Activated CD4-positive, alpha-beta memory T cell treated with anti-CD3 and anti-CD28 coated beads for 36 hours (primary cell): ENCODE measurements around the gene BCL7B. TPM values are rescaled to one million over a fixed set of nuclear protein-coding genes. Genes with fewer than 3 reads are reported as not detected.
"Not testable (repeated sequence)": the region's sequence is repeated elsewhere in the genome, so short reads cannot be mapped to it uniquely, and the experiment has no call there.

ENCODE experiments used
- CTCF ChIA-PET: fragments of 350-600 bp; sonication (Branson Sonifier 250); formaldehyde crosslinking; loops from one replicate; lab custom pipeline; 2021; ENCODE audit warnings: antibody characterized with exemption, inconsistent platforms; lab: Charles Lee
- POLR2A ChIA-PET: fragments of 350-600 bp; sonication (Branson Sonifier 250); formaldehyde crosslinking; loops from one replicate; lab custom pipeline; 2021; ENCODE audit warnings: antibody characterized with exemption; lab: Charles Lee
- DNase-seq: peaks from one replicate; pipeline ENCODE4 v3.0.0-alpha.2; 2020
- H3K27ac Mint-ChIP-seq: one replicate; pipeline ENCODE4 v1.8.0; 2021; ENCODE audit warnings: mixed read lengths
- H3K27me3 Mint-ChIP-seq: one replicate; pipeline ENCODE4 v1.8.0; 2021; ENCODE audit warnings: mixed read lengths
- H3K36me3 Mint-ChIP-seq: one replicate; pipeline ENCODE4 v1.8.0; 2021; ENCODE audit warnings: mixed read lengths
- H3K4me1 Mint-ChIP-seq: one replicate; pipeline ENCODE4 v1.8.0; 2021; ENCODE audit warnings: low read depth, mixed read lengths
- H3K4me3 Mint-ChIP-seq: one replicate; pipeline ENCODE4 v1.8.0; 2021; ENCODE audit warnings: mild to moderate bottlenecking, mixed read lengths
- H3K9me3 Mint-ChIP-seq: one replicate; pipeline ENCODE4 v1.8.0; 2021; ENCODE audit warnings: mixed read lengths
- intact Hi-C: fragments of 100-400 bp; cut with micrococcal nuclease; formaldehyde crosslinking; loops from one replicate; pipeline ENCODE4 v1.15.1; 2023
- total RNA-seq, 2 experiments: library from RNA; stranded (reverse); gene quantifications; one replicate each; pipeline ENCODE4 v1.2.3, GENCODE V29; 2021

BCL7B gene
- total RNA-seq, 2 experiments from 2014 or later, result 48.0 to 50.3 TPM

DNA sequence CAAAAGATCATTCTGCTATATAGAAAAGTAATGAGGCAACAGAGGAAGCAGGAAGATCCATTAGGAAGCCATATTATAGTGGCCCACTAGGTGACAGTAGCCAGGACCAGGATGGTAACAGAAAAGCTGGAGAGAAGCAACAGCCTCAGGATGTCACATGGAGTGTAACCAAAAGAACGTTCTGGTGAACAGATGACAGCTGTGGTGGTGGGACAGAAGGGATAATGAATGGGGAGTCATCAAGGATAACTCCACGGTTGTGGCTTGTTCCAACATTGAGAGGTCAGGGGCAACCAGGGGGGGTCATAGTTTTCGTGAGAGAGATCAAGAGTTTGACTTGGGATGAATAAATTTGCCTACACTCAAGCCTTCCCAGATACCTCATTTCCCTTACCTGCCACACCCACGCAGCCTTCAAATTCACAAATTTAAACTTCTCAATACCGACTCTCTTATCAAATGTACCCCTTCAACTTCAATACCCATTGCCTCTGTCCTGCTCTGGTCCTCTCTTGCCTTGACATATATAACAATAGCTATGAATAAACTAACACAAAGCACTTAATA, 11.6 kb upstream of the BCL7B start:
- Mint-ChIP-seq H3K27ac (no peak overlapping the region), H3K9me3 (no peaks in the 10 kb centered on the region), H3K27me3 (no peaks in the 10 kb centered on the region), H3K36me3 (peaks cover 34% of the 10 kb centered on the region), H3K4me1 (peaks cover 23% of the 10 kb centered on the region), H3K4me3 (no peak overlapping the region)
- no peak for DNase-seq
- intact Hi-C loops, result no loop called here
- POLR2A ChIA-PET, result no interaction called here
- CTCF ChIA-PET, result interaction anchor here (1.1 kb wide), 2 partner anchors 9 to 17 kb away, joined by 3 read pairs; no protein-coding TSS in a partner anchor

DNA sequence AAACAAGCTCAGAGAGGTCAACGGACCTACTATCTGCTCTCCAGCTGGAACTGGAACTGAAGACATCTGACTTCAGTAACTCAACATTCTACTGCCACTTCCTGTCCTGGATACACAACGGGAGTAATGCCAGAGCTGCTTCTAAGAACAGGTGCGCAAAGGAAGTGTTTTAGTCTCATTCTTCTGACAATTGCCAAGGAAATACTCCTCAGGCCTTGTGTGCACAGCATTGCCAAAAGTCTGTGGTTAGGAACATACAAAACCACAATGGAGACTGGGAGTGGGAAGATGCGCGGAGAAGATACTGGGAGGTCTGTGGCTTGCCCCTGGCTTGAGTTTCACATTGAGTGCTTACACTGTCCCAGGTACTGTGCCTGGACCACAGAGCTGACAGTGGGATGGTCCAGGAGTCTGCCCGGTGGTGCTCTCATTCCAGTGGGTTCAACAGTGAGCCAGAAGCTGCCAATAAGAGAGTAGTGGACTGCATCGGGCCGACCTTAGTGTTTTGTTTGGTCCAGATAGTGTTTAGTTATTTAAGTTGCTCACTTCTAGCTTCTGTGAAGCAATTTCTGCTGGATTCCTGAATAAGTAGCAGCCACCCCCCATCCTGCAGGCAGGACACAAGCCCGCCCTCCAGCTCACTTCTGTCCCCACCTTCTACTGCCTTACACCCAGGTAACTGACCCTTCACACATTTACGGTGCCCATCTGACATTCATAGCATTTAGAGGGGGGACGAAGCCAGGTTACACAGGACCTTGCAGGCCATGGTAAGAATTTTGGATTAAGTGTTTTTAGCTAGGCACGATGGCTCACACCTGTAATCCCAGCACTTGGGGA, 10.6 kb upstream of the BCL7B start:
- Mint-ChIP-seq H3K36me3 (peaks cover 27% of the 10 kb centered on the region), H3K4me3 (no peak overlapping the region), H3K27me3 (no peaks in the 10 kb centered on the region), H3K4me1 (peaks cover 23% of the 10 kb centered on the region), H3K9me3 (no peaks in the 10 kb centered on the region), H3K27ac (no peak overlapping the region)
- CTCF ChIA-PET, result interaction anchor here (1.1 to 1.5 kb wide), 2 partner anchors 16 to 39 kb away, joined by 3 to 6 read pairs; no protein-coding TSS in a partner anchor
- DNase-seq, result no peak
- POLR2A ChIA-PET, result interaction anchor here (1.8 kb wide), 1 partner anchor 9 kb away, joined by 9 read pairs; the partner anchor contains the start of gene TBL2
- intact Hi-C loops, result no loop called here

DNA sequence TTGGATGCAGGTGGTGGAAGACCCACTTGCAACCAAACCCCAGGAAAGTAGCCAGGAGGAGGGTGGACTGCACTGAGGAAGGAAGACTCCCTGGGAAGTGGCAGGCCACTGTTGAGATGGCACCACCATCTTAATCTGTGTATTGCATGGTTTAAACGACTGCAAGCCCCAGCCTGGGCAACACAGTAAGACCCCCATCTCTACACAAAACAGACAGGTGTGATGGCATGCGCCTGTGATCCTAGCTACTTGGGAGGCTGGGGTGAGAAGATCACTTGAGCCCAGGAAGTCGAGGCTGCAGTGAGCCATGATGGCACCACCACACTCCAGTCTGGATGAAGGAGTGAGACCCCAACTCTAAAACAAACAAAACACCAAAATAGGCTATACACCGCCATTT, 9.7 kb upstream of the BCL7B start:
- Mint-ChIP-seq H3K27me3 (no peaks in the 10 kb centered on the region), H3K9me3 (no peaks in the 10 kb centered on the region), H3K4me3 (no peak overlapping the region), H3K27ac (no peak overlapping the region), H3K4me1 (peaks cover 23% of the 10 kb centered on the region), H3K36me3 (peaks cover 21% of the 10 kb centered on the region)
- ChIA-PET POLR2A (interaction anchor here (1.8 kb wide), 1 partner anchor 10 kb away, joined by 9 read pairs; the partner anchor contains the start of gene TBL2), CTCF (interaction anchor here (1.5 kb wide), 1 partner anchor 40 kb away, joined by 6 read pairs; no protein-coding TSS in a partner anchor)
- DNase-seq, result no peak
- intact Hi-C loops, result no loop called here

DNA sequence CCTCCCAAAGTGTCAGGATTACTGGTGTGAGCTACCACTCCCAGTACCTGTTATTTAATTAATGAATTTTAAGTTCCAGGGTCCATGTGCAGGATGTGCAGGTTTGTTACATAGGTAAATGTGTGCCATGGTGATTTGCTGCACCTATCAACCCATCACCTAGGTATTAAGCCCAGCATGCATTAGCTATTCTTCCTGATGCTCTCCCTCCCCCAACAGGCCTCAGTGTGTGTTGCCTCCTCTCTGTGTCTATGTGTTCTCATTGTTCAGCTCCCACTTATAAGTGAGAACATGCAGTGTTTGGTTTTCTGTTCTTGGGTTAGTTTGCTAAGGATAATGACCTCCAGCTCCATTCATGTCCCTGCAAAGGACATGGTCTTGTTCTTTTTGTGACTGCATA, 8.9 kb upstream of the BCL7B start:
- intact Hi-C loops, H3K27ac Mint-ChIP-seq, H3K9me3 Mint-ChIP-seq, DNase-seq, H3K27me3 Mint-ChIP-seq: not testable (repeated sequence)
- peak overlapping the region; percentile 64 for H3K4me3 Mint-ChIP-seq
- POLR2A ChIA-PET, result interaction anchor here (1.1 to 1.4 kb wide), 4 partner anchors 9 to 47 kb away, joined by 3 to 6 read pairs (median 5); partner anchors contain the start of genes BAZ1B, BCL7B and TBL2
- peaks cover 16% of the 10 kb centered on the region for H3K36me3 Mint-ChIP-seq
- CTCF ChIA-PET, result interaction anchor here (1.3 kb wide), 1 partner anchor 9 kb away, joined by 4 read pairs; no protein-coding TSS in a partner anchor
- H3K4me1 Mint-ChIP-seq, result peaks cover 23% of the 10 kb centered on the region

DNA sequence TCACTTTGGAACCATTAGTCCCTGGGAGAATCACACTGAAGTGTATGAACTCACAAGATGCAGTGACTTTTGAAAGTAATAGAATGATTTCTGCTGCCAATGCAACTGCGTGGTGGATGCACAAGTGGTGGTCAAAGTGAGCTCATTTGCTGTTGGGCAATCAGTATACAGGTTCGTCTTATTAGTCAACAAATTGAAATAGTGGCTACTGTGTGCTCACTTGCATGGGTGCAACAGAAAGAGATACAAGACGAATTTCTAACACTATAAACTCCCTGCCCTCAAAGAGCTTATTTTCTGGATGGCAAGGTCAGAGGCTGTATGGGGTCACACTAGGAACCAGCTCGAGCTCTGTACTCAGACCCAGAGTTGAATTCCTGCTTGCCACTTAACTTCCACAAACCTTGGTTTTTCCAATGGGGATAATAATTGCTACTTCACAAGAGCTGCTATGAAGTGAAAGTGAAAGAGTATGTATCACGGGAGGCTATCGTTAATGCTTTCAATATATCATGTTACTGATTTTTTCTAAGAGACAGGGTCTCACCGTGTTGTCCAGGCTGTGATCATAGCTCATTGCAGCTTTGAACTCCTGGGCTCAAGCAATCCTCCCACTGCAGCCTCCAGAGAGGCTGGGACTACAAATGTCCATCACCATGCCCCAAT, 8.3 kb upstream of the BCL7B start:
- ChIA-PET POLR2A (interaction anchor here (1.1 to 1.4 kb wide), 4 partner anchors 8 to 46 kb away, joined by 3 to 6 read pairs (median 5); partner anchors contain the start of genes BAZ1B, BCL7B and TBL2), CTCF (interaction anchor here (0.9 to 1.3 kb wide), 2 partner anchors 9 to 12 kb away, joined by 4 read pairs; partner anchors contain the start of gene TBL2)
- H3K4me1 Mint-ChIP-seq, result peaks cover 23% of the 10 kb centered on the region
- no peaks in the 10 kb centered on the region for H3K27me3 Mint-ChIP-seq
- no peaks in the 10 kb centered on the region for H3K9me3 Mint-ChIP-seq
- peaks cover 11% of the 10 kb centered on the region for H3K36me3 Mint-ChIP-seq
- H3K4me3 Mint-ChIP-seq, result peak overlapping the region; percentile 64
- H3K27ac Mint-ChIP-seq, result no peak overlapping the region
- intact Hi-C loops, result no loop called here
- DNase-seq, result no peak

DNA sequence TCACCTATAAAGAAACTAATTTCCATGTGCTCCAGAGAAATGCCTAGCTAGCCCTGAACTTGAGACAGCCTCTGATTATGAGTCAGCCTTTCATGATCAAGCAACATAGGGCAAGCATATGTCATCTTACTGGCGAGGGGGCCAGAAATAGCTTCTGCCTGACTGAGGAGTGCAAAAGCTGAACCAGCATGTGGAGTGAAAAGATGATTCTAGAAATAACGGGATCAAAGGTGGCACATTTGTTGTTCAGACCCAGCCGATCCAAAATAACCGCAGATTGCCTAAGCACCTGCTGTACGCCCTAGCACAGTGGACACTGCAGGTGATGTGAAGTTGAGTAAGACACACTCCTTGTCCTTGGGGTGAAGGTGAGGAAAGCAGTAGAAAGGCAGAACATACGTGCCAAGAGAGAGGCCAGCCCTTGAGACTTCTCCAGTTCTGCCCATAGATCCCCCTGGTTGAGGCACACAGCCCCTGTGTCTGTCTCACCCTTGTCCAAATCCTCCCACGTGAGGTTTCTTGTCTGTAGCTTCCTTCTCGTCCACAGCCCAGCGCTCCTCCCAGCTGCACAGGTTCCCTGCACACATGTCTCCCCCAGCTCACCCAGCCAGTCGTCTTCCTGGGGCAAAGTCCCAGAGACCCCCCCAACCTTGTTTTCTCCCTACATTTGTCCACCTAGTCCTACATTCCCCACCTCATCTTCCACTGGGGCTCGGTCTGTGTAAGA, 2.8 kb upstream of the BCL7B start:
- Mint-ChIP-seq H3K36me3 (no peaks in the 10 kb centered on the region), H3K4me3 (no peak overlapping the region), H3K4me1 (peaks cover 23% of the 10 kb centered on the region), H3K27ac (no peak overlapping the region), H3K27me3 (peaks cover 2% of the 10 kb centered on the region), H3K9me3 (no peaks in the 10 kb centered on the region)
- ChIA-PET CTCF (interaction anchor here (0.8 to 0.9 kb wide), 2 partner anchors 10 to 18 kb away, joined by 3 to 5 read pairs; partner anchors contain the start of gene TBL2), POLR2A (interaction anchor here (1.4 to 1.8 kb wide), 2 partner anchors 18 to 38 kb away, joined by 5 to 17 read pairs; partner anchors contain the start of genes BAZ1B and TBL2)
- intact Hi-C loops, result no loop called here
- peak; percentile 43 for DNase-seq

DNA sequence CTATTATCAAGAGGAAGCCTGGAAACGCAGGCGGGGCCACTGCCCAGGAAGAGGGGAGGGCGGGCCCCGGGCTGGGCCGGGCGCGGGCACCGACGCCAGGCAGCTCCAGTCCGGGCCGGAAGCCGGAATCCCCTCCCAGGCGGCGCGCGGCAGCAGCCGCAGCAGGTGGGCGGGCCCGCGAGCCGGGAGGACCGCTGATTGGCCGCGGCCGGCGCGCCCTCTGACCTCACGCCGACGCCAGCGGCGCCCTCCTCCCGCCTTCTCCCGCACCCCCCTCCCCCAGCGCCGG, 438 bp downstream of the BCL7B start:
- ChIA-PET POLR2A (interaction anchor here (1.2 to 4.1 kb wide), 6 partner anchors 9 to 38 kb away, joined by 3 to 32 read pairs (median 6); partner anchors contain the start of genes BAZ1B and TBL2), CTCF (interaction anchor here (0.7 to 1.0 kb wide), 3 partner anchors 37 to 178 kb away, joined by 3 to 4 read pairs (median 4); no protein-coding TSS in a partner anchor)
- H3K4me1 Mint-ChIP-seq, result peaks cover 34% of the 10 kb centered on the region
- peaks cover 2% of the 10 kb centered on the region for H3K27me3 Mint-ChIP-seq
- peak; percentile 95 for DNase-seq
- intact Hi-C loops, result loop anchor here (1.0 to 2.0 kb wide), 2 partner anchors 21 to 34 kb away; partner anchors contain the start of genes BAZ1B and TBL2
- no peaks in the 10 kb centered on the region for H3K9me3 Mint-ChIP-seq
- H3K36me3 Mint-ChIP-seq, result peaks cover 5% of the 10 kb centered on the region
- peak overlapping the region; percentile 91 for H3K27ac Mint-ChIP-seq
- peak overlapping the region; percentile 79 for H3K4me3 Mint-ChIP-seq

DNA sequence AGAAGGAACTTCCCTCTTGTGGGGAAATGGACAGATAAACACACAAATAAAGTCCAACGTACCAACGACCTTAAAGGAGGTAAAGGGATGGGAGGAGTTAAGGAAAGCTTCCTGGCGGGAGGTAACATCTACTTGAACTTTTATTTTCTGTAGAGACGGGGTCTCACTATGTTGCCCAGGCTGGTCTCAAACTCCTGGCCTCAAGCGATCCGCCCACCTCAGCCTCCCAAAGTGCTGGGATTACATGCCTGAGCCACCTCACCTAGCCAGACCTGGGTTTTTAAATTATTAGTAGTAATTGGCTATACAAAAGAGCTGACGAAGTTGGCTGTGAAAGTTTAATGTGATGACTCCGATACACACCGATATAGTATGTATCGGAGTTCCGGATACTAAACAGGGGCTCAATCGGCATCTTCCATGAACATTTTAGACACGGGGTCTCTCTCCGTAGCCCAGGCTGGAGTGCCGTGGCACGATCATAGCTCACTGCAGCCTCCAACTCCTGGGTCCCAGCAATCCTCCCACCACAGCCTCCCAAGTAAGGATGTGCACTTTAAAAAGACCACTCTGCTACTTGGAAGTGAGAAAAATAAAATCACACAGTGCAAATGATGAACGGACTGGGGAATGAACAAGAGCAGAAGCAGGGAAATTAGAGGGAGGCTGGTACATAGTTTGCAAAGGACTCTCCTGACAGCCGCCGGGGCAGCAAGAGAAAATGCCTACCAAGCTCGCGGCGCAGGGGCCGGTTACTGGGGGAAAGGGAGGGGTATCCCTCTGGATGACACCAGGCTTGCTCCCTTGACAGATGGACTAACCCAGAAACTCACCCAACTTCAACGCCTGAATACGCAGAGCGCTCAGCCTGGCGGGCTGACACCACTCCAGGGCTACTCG, 1.0 kb downstream of the BCL7B start:
- CTCF ChIA-PET, result interaction anchor here (0.7 to 1.3 kb wide), 4 partner anchors 36 to 178 kb away, joined by 3 to 4 read pairs (median 4); no protein-coding TSS in a partner anchor
- intact Hi-C loops, result loop anchor here (1.0 to 2.0 kb wide), 2 partner anchors 22 to 34 kb away; partner anchors contain the start of genes BAZ1B and TBL2

DNA sequence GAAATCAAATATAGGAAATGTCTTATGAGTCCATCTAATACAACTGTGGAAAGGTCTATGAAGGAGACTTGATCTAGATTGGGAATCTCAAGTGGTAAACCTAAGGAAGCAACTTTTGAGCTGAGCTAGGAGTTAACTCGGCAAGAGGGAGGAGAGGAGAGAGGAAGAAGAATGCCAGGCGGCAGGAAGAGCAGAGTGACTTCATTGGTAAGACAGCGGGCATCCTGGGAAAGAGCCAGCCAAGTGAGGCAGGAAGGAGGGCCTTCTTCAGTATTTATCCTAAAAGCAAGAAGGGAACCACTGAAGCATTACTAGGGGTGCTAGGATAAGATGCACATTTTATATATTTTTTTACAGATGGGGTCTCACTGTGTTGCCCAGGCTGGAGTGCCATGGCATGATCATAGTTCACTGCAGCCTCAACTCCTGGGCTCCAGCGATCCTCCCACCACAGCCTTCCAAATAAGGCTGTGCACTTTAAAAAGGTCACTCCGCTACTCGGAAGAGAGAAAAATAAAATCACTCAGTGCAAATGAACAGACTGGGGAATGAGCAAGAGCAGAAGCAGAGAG, 2.0 kb downstream of the BCL7B start:
- peaks cover under 1% of the 10 kb centered on the region for H3K27me3 Mint-ChIP-seq
- ChIA-PET CTCF (interaction anchor here (1.3 kb wide), 1 partner anchor 103 kb away, joined by 3 read pairs; no protein-coding TSS in a partner anchor), POLR2A (interaction anchor here (1.6 to 4.1 kb wide), 3 partner anchors 8 to 34 kb away, joined by 5 to 32 read pairs (median 20); partner anchors contain the start of genes BAZ1B and TBL2)
- DNase-seq, result no peak
- peak overlapping the region; percentile 7 for H3K27ac Mint-ChIP-seq
- peak overlapping the region; percentile 78 for H3K4me3 Mint-ChIP-seq
- intact Hi-C loops, result no loop called here
- peaks cover 34% of the 10 kb centered on the region for H3K4me1 Mint-ChIP-seq
- H3K9me3 Mint-ChIP-seq, result no peaks in the 10 kb centered on the region
- peaks cover 11% of the 10 kb centered on the region for H3K36me3 Mint-ChIP-seq

More for the DNA sequence above, 1.0 kb downstream of the BCL7B start:
- DNase-seq, result no peak
- Mint-ChIP-seq H3K4me1 (peaks cover 34% of the 10 kb centered on the region), H3K27ac (peak overlapping the region; percentile 57), H3K27me3 (peaks cover 2% of the 10 kb centered on the region), H3K36me3 (peaks cover 6% of the 10 kb centered on the region), H3K9me3 (no peaks in the 10 kb centered on the region), H3K4me3 (peak overlapping the region; percentile 78)
- POLR2A ChIA-PET, result interaction anchor here (1.2 to 4.1 kb wide), 6 partner anchors 9 to 38 kb away, joined by 3 to 32 read pairs (median 6); partner anchors contain the start of genes BAZ1B and TBL2

DNA sequence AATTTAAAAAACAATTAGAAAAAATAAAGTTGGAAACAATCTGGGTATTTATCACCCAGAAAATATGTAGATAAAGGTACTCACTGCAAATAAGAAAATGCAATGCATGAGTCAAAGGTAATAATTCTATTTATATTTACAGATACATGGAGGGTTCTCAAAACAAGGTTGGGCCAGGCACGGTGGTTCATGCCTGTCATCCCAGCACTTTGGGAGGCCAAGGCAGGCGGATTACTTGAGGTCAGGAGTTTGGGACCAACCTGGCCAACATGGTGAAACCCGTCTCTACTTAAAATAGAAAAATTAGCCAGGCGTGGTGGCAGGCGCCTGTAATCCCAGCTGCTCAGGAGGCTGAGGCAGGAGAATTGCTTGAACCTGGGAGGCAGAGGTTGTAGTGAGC, 7.4 kb downstream of the BCL7B start:
- intact Hi-C loops, H3K9me3 Mint-ChIP-seq, H3K4me3 Mint-ChIP-seq, H3K27ac Mint-ChIP-seq, POLR2A ChIA-PET, H3K27me3 Mint-ChIP-seq, DNase-seq, CTCF ChIA-PET: not testable (repeated sequence)
- Mint-ChIP-seq H3K4me1 (peaks cover 37% of the 10 kb centered on the region), H3K36me3 (peaks cover 23% of the 10 kb centered on the region)
